ENCODE data around the gene SLC45A2. TPM values are rescaled to one million over a fixed set of nuclear protein-coding genes. Genes with fewer than 3 reads are reported as not detected.

Gene SLC45A2
- total RNA-seq, 4 donors from 2014 or later = 1.2 to 7.6 (median 1.9) TPM

- Histone ChIP-seq H3K27ac (no peak overlapping the region), H3K4me3 (no peak overlapping the region), H3K36me3 (no peaks in the 10 kb centered on the region), H3K27me3 (peaks cover 55% of the 10 kb centered on the region), H3K4me1 (peaks cover 16% of the 10 kb centered on the region), H3K9me3 (no peaks in the 10 kb centered on the region)
- TF ChIP-seq POLR2A (IDR thresholded peaks at IDR 0.05) (no peak), CTCF (IDR thresholded peaks at IDR 0.05) (no peak), EP300 (IDR thresholded peaks at IDR 0.05) (no peak), POLR2AphosphoS5 (IDR thresholded peaks at IDR 0.05) (no peak)
- DNase-seq (ENCODE audit: low spot score in 2 of 2) = no peak
- 41% methylated on average over 15 of the region's 15 CpGs for WGBS
Observed at GRCh38 chr5:33938881-33939280, 45.6 kb downstream of the SLC45A2 start.

- no peak overlapping the region for H3K4me3 ChIP-seq
- DNase-seq (ENCODE audit: low spot score in 2 of 2) = no peak
- no peak overlapping the region for H3K27ac ChIP-seq
- peaks cover 16% of the 10 kb centered on the region for H3K4me1 ChIP-seq
- 38% methylated on average over 13 of the region's 14 CpGs for WGBS
- no peaks in the 10 kb centered on the region for H3K36me3 ChIP-seq
- TF ChIP-seq POLR2AphosphoS5 (IDR thresholded peaks at IDR 0.05) = no peak
- no peak for TF ChIP-seq POLR2A (IDR thresholded peaks at IDR 0.05)
- no peak for TF ChIP-seq CTCF (IDR thresholded peaks at IDR 0.05)
- TF ChIP-seq EP300 (IDR thresholded peaks at IDR 0.05) = no peak
- no peaks in the 10 kb centered on the region for H3K9me3 ChIP-seq
- peaks cover 55% of the 10 kb centered on the region for H3K27me3 ChIP-seq
Observed at GRCh38 chr5:33938507-33938796, 46.0 kb downstream of the SLC45A2 start.

- no peak for DNase-seq (ENCODE audit: low spot score in 2 of 2)
- H3K27ac ChIP-seq = no peak overlapping the region
- no peaks in the 10 kb centered on the region for H3K36me3 ChIP-seq
- H3K4me3 ChIP-seq = no peak overlapping the region
- peaks cover 16% of the 10 kb centered on the region for H3K4me1 ChIP-seq
- WGBS = 54% methylated on average over 44 of the region's 54 CpGs
- TF ChIP-seq EP300 (IDR thresholded peaks at IDR 0.05) (no peak), POLR2AphosphoS5 (IDR thresholded peaks at IDR 0.05) (no peak), POLR2A (IDR thresholded peaks at IDR 0.05) (no peak)
- H3K9me3 ChIP-seq = no peaks in the 10 kb centered on the region
- peaks cover 55% of the 10 kb centered on the region for H3K27me3 ChIP-seq
Observed at GRCh38 chr5:33937707-33938506, 46.6 kb downstream of the SLC45A2 start.

GRCh38 chr5:33937017-33937706, 47.3 kb downstream of the SLC45A2 start:
- no peaks in the 10 kb centered on the region for H3K9me3 ChIP-seq
- H3K27me3 ChIP-seq = peaks cover 51% of the 10 kb centered on the region
- 59% methylated on average over 37 of the region's 54 CpGs for WGBS
- peaks cover 16% of the 10 kb centered on the region for H3K4me1 ChIP-seq
- no peak overlapping the region for H3K27ac ChIP-seq
- H3K4me3 ChIP-seq = peak overlapping the region; percentile 31
- no peak for DNase-seq (ENCODE audit: low spot score in 2 of 2)
- no peaks in the 10 kb centered on the region for H3K36me3 ChIP-seq
- TF ChIP-seq EP300 (IDR thresholded peaks at IDR 0.05) (no peak), CTCF (IDR thresholded peaks at IDR 0.05) (no peak), POLR2AphosphoS5 (IDR thresholded peaks at IDR 0.05) (no peak), POLR2A (IDR thresholded peaks at IDR 0.05) (no peak)

- H3K9me3 ChIP-seq = no peaks in the 10 kb centered on the region
- peak within 1 kb of the TSS; percentile 31 for H3K4me3 ChIP-seq
- no peaks in the 10 kb centered on the region for H3K36me3 ChIP-seq
- no peak for DNase-seq (ENCODE audit: low spot score in 2 of 2)
- no peak within 1 kb of the TSS for H3K27ac ChIP-seq
- peaks cover 45% of the 10 kb centered on the region for H3K27me3 ChIP-seq
- TF ChIP-seq CTCF (IDR thresholded peaks at IDR 0.05) (no peak), POLR2AphosphoS5 (IDR thresholded peaks at IDR 0.05) (no peak), POLR2A (IDR thresholded peaks at IDR 0.05) (no peak), EP300 (IDR thresholded peaks at IDR 0.05) (no peak)
- 0% methylated on average over 6 of the region's 45 CpGs for WGBS
- H3K4me1 ChIP-seq = peaks cover 16% of the 10 kb centered on the region
Observed at GRCh38 chr5:33936381-33937016, 48.0 kb downstream of the SLC45A2 start, which contains the start of gene RXFP3. RXFP3 (plus strand) TSS chr5:33936386; CDS start chr5:33936741, 355 bp downstream.
